Measurements from ENCODE around the gene CELF2. TPM values are rescaled to one million over a fixed set of nuclear protein-coding genes. Genes with fewer than 3 reads are reported as not detected.

CELF2 gene
- polyA plus RNA-seq, 1 donor from 2014 or later = 55.5 TPM

- H3K36me3 ChIP-seq (ENCODE audit: insufficient read depth, low read length) = peaks cover 15% of the 10 kb centered on the region
- H3K79me2 ChIP-seq (replicated peaks; ENCODE audit: insufficient read depth, low read length) = no peaks in the 10 kb centered on the region
- no peaks in the 10 kb centered on the region for H3F3A ChIP-seq (ENCODE audit: insufficient read depth, low read length, poor library complexity, severe bottlenecking)
- no peaks in the 10 kb centered on the region for H4K20me1 ChIP-seq (ENCODE audit: insufficient read depth)
- H3K9me3 ChIP-seq (ENCODE audit: low read length) = no peaks in the 10 kb centered on the region
- H3K4me2 ChIP-seq (ENCODE audit: low read length) = no peak overlapping the region
- no peak for TF ChIP-seq RAD21 (conservative IDR thresholded peaks at IDR 0.05)
- TF ChIP-seq EZH2 (IDR thresholded peaks at IDR 0.05; ENCODE audit: borderline replicate concordance, insufficient read depth, low read length, poor library complexity, severe bottlenecking) = no peak
- no peak for TF ChIP-seq CTCF (IDR thresholded peaks at IDR 0.05; ENCODE audit: poor library complexity, severe bottlenecking)
- no peak for TF ChIP-seq EP300 (conservative IDR thresholded peaks at IDR 0.05; ENCODE audit: poor library complexity, severe bottlenecking)
- TF ChIP-seq POLR2AphosphoS5 (IDR thresholded peaks at IDR 0.05) = no peak
- no peak for TF ChIP-seq MXI1 (conservative IDR thresholded peaks at IDR 0.05; ENCODE audit: poor library complexity, severe bottlenecking)
- TF ChIP-seq SMC3 (conservative IDR thresholded peaks at IDR 0.05; ENCODE audit: poor library complexity) = no peak
- TF ChIP-seq TAF1 (IDR thresholded peaks at IDR 0.05; ENCODE audit: low read depth) = no peak
- no peak for TF ChIP-seq REST (IDR thresholded peaks at IDR 0.05; ENCODE audit: borderline replicate concordance)
- no peak overlapping the region for H3K4me3 ChIP-seq (ENCODE audit: low read length)
- no peaks in the 10 kb centered on the region for H3K9me2 ChIP-seq (ENCODE audit: insufficient read depth, low read length)
- no peak overlapping the region for H3K27ac ChIP-seq (ENCODE audit: low read length)
- no peaks in the 10 kb centered on the region for H3K27me3 ChIP-seq (ENCODE audit: insufficient read depth, low read depth, low read length)
- H2AFZ ChIP-seq (ENCODE audit: low read depth, low read length) = no peak overlapping the region
- H3K9ac ChIP-seq (ENCODE audit: low read length) = no peak overlapping the region
These were observed 281.5 kb downstream of the CELF2 start for GRCh38 chr10:11299125-11299524.

GRCh38 chr10:11300026-11300425, 282.4 kb downstream of the CELF2 start:
- H3K27ac ChIP-seq (ENCODE audit: low read length) = no peak overlapping the region
- H3K79me2 ChIP-seq (replicated peaks; ENCODE audit: insufficient read depth, low read length) = no peaks in the 10 kb centered on the region
- H3K27me3 ChIP-seq (ENCODE audit: insufficient read depth, low read depth, low read length) = no peaks in the 10 kb centered on the region
- H3F3A ChIP-seq (ENCODE audit: insufficient read depth, low read length, poor library complexity, severe bottlenecking) = no peaks in the 10 kb centered on the region
- H2AFZ ChIP-seq (ENCODE audit: low read depth, low read length) = no peak overlapping the region
- H3K4me3 ChIP-seq (ENCODE audit: low read length) = no peak overlapping the region
- H3K9me3 ChIP-seq (ENCODE audit: low read length) = no peaks in the 10 kb centered on the region
- H3K36me3 ChIP-seq (ENCODE audit: insufficient read depth, low read length) = peaks cover 15% of the 10 kb centered on the region
- H3K9me2 ChIP-seq (ENCODE audit: insufficient read depth, low read length) = no peaks in the 10 kb centered on the region
- TF ChIP-seq MXI1 (conservative IDR thresholded peaks at IDR 0.05; ENCODE audit: poor library complexity, severe bottlenecking) = no peak
- TF ChIP-seq EZH2 (IDR thresholded peaks at IDR 0.05; ENCODE audit: borderline replicate concordance, insufficient read depth, low read length, poor library complexity, severe bottlenecking) = no peak
- TF ChIP-seq EP300 (conservative IDR thresholded peaks at IDR 0.05; ENCODE audit: poor library complexity, severe bottlenecking) = no peak
- no peak for TF ChIP-seq REST (IDR thresholded peaks at IDR 0.05; ENCODE audit: borderline replicate concordance)
- no peak for TF ChIP-seq SMC3 (conservative IDR thresholded peaks at IDR 0.05; ENCODE audit: poor library complexity)
- TF ChIP-seq POLR2AphosphoS5 (IDR thresholded peaks at IDR 0.05) = no peak
- TF ChIP-seq TAF1 (IDR thresholded peaks at IDR 0.05; ENCODE audit: low read depth) = no peak
- TF ChIP-seq RAD21 (conservative IDR thresholded peaks at IDR 0.05) = no peak
- TF ChIP-seq CTCF (IDR thresholded peaks at IDR 0.05; ENCODE audit: poor library complexity, severe bottlenecking) = no peak
- H4K20me1 ChIP-seq (ENCODE audit: insufficient read depth) = no peaks in the 10 kb centered on the region
- H3K4me2 ChIP-seq (ENCODE audit: low read length) = no peak overlapping the region
- H3K9ac ChIP-seq (ENCODE audit: low read length) = no peak overlapping the region
